Right lobe of liver (tissue), 4 donors: ENCODE data around the gene MIOX.

Experiments used
- POLR2A ChIP-seq: fragments of 450-650 bp; IDR thresholded peaks from one replicate; pipeline ENCODE4 v1.6.1; 2017; ENCODE audit warnings: antibody characterized with exemption, mild to moderate bottlenecking
- TF ChIP-seq, protein P1 (sequence below), 4 donors: fragments of 200-600 bp in 3 of 4; fragments of 450-650 bp in 1 of 4; IDR thresholded peaks; one replicate each; pipeline versions ENCODE4 v1.5.1 to v1.8.0; 2016 to 2022; ENCODE audit warnings: antibody characterized with exemption in 4 of 4, mild to moderate bottlenecking in 2 of 4
- donor health status: DM: no; HTN: no; CAD: no.
- donor health status: DM: no; HTN: no; CAD: no.
- donor health status: DM: no; HTN: yes; CAD: no.

DNA sequence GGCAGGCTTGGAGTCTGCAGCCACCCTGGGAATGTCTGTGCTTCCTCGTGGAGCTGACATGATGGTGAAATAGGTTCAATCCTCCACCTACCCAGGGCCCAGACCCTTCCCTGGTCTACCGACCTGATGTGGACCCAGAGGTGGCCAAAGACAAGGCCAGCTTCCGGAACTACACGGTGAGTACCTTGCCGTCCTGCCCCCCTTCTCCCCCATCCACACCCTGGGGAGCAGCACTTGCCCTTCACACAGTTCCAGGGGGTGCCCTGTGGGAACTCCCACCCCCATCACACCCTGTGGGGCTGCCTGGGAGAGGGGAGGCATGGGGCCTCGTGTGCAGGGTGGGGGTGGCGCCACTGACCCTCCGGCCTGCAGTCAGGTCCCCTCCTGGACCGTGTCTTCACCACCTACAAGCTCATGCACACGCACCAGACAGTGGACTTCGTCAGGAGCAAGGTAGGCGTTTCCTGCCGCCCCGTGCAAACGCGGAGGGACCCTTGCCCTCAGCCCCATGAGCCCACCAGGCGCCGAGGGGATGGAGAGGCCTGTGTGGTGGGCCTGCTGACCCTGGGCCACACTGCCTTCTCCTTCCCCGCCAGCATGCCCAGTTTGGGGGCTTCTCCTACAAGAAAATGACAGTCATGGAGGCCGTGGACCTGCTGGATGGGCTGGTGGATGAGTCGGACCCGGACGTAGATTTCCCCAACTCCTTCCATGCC is 789 bp downstream of the MIOX start:
- TF ChIP-seq, protein P1, sequence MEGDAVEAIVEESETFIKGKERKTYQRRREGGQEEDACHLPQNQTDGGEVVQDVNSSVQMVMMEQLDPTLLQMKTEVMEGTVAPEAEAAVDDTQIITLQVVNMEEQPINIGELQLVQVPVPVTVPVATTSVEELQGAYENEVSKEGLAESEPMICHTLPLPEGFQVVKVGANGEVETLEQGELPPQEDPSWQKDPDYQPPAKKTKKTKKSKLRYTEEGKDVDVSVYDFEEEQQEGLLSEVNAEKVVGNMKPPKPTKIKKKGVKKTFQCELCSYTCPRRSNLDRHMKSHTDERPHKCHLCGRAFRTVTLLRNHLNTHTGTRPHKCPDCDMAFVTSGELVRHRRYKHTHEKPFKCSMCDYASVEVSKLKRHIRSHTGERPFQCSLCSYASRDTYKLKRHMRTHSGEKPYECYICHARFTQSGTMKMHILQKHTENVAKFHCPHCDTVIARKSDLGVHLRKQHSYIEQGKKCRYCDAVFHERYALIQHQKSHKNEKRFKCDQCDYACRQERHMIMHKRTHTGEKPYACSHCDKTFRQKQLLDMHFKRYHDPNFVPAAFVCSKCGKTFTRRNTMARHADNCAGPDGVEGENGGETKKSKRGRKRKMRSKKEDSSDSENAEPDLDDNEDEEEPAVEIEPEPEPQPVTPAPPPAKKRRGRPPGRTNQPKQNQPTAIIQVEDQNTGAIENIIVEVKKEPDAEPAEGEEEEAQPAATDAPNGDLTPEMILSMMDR (IDR thresholded peaks at IDR 0.05), result no peak
- no peak for TF ChIP-seq POLR2A
